SK-N-MC (cell line): ENCODE measurements around the gene APOL1.

Experiments used
- EZH2 ChIP-seq: fragments of 200-600 bp; sonication (generic); IDR thresholded peaks from one replicate; pipeline ENCODE4 v1.6.1; 2017; ENCODE audit warnings: antibody characterized with exemption
- POLR2AphosphoS5 ChIP-seq: IDR thresholded peaks from 2 replicates; pipeline ENCODE4 v1.6.1; 2012; ENCODE audit warnings: mild to moderate bottlenecking, low read depth, low read length, borderline replicate concordance

- TF ChIP-seq POLR2AphosphoS5 (no peak), EZH2 (no peak)
Measured at GRCh38 chr22:36246718-36247117, 6.2 kb upstream of the APOL1 start.
